ENCODE data around the gene POP4.

- no peak for TF ChIP-seq CTCF (IDR thresholded peaks at IDR 0.05; ENCODE audit: extremely low read depth in 1 of 2, insufficient read depth in 1 of 2, low read depth in 1 of 2, low read length in 2 of 2)
- TF ChIP-seq POLR2A (IDR thresholded peaks at IDR 0.05; ENCODE audit: low read depth, low read length): no peak
- TF ChIP-seq POLR2AphosphoS5 (IDR thresholded peaks at IDR 0.05; ENCODE audit: insufficient read depth, low read depth, low read length): no peak
These were observed 24.7 kb upstream of the POP4 start for GRCh38 chr19:29581398-29581797.
